ENCODE results near the gene LASP1. TPM values are rescaled to one million over a fixed set of nuclear protein-coding genes. Genes with fewer than 3 reads are reported as not detected.

LASP1 gene
- polyA plus RNA-seq, 1 of the 3 experiments (the other 2 are of a cell fraction): 102 TPM

- Histone ChIP-seq H3K4me3 (ENCODE audit: low read depth in 2 of 2, low read length in 1 of 2) (no peak overlapping the region), H3F3A (replicated peaks; ENCODE audit: insufficient read depth) (peaks cover 27% of the 10 kb centered on the region), H3K9ac (no peak overlapping the region), H3K27ac (ENCODE audit: low read depth in 2 of 2, low read length in 1 of 2) (0 out of 4 replicates have a peak overlapping the region, but pooled peaks of 1 of the 2 experiments have one; percentile 18), H3K9me2 (no peaks in the 10 kb centered on the region), H3K79me2 (ENCODE audit: insufficient read depth) (peaks cover 93% of the 10 kb centered on the region), H3K9me3 (no peaks in the 10 kb centered on the region), H4K20me1 (ENCODE audit: insufficient read depth) (peaks cover 84% of the 10 kb centered on the region), H3K36me3 (replicated peaks in 1 of 2; ENCODE audit: control insufficient read depth in 1 of 2, insufficient read depth in 2 of 2, low read length in 1 of 2) (peaks cover 18 to 21% of the 10 kb centered on the region in 2 experiments), H3K27me3 (ENCODE audit: insufficient read depth) (no peaks in the 10 kb centered on the region), H2AFZ (ENCODE audit: low read depth) (no peak overlapping the region), H3K4me1 (ENCODE audit: control insufficient read depth in 1 of 2, insufficient read depth in 2 of 2, low read depth in 1 of 2, low read length in 1 of 2) (peaks cover 45 to 46% of the 10 kb centered on the region in 2 experiments; a peak in 3 of 4 replicates), H3K4me2 (peak overlapping the region; percentile 95; the same call in 1 of the 2 replicates)
- no peak for TF ChIP-seq EP300 (IDR thresholded peaks at IDR 0.05; ENCODE audit: borderline replicate concordance in 1 of 2, low read depth in 1 of 2, low read length in 1 of 2)
- TF ChIP-seq RCOR1 (IDR thresholded peaks at IDR 0.05; ENCODE audit: low read length): no peak
- no peak for TF ChIP-seq FOSL2 (IDR thresholded peaks at IDR 0.05; ENCODE audit: borderline replicate concordance, low read depth)
- no peak for TF ChIP-seq GATA2 (CRISPR knock-in tag; IDR thresholded peaks at IDR 0.05)
- no peak for TF ChIP-seq MXI1 (IDR thresholded peaks at IDR 0.05; ENCODE audit: low read depth, low read length)
- TF ChIP-seq, protein P1, sequence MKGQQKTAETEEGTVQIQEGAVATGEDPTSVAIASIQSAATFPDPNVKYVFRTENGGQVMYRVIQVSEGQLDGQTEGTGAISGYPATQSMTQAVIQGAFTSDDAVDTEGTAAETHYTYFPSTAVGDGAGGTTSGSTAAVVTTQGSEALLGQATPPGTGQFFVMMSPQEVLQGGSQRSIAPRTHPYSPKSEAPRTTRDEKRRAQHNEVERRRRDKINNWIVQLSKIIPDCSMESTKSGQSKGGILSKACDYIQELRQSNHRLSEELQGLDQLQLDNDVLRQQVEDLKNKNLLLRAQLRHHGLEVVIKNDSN (IDR thresholded peaks at IDR 0.05; ENCODE audit: borderline replicate concordance, low read depth): no peak
- no peak for TF ChIP-seq EZH2phosphoT487 (IDR thresholded peaks at IDR 0.05; ENCODE audit: borderline replicate concordance, low read depth)
- no peak for TF ChIP-seq CHD2 (IDR thresholded peaks at IDR 0.05; ENCODE audit: low read length, partially characterized antibody)
- TF ChIP-seq ELF1 (IDR thresholded peaks at IDR 0.05): no peak
- no peak for TF ChIP-seq ZBTB33 (IDR thresholded peaks at IDR 0.05; ENCODE audit: borderline replicate concordance, low read depth)
- no peak for TF ChIP-seq MAX (IDR thresholded peaks at IDR 0.05; ENCODE audit: low read depth)
- TF ChIP-seq IRF3 (IDR thresholded peaks at IDR 0.05; ENCODE audit: low read depth, low read length): no peak
- no peak for TF ChIP-seq NRF1 (IDR thresholded peaks at IDR 0.05; ENCODE audit: low read depth, low read length)
- TF ChIP-seq, protein P2, sequence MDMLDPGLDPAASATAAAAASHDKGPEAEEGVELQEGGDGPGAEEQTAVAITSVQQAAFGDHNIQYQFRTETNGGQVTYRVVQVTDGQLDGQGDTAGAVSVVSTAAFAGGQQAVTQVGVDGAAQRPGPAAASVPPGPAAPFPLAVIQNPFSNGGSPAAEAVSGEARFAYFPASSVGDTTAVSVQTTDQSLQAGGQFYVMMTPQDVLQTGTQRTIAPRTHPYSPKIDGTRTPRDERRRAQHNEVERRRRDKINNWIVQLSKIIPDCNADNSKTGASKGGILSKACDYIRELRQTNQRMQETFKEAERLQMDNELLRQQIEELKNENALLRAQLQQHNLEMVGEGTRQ (IDR thresholded peaks at IDR 0.05; ENCODE audit: borderline replicate concordance, low read depth, low read length): no peak
- TF ChIP-seq RAD21 (IDR thresholded peaks at IDR 0.05; ENCODE audit: low read length): no peak
- TF ChIP-seq YY1 (IDR thresholded peaks at IDR 0.05; ENCODE audit: low read depth): no peak
- CTCF ChIA-PET: interaction anchor here (2.6 kb wide), 1 partner anchor 108 kb away, joined by 6 read pairs; no protein-coding TSS in a partner anchor
- WGBS (ENCODE audit: low lambda C conversion rate): 67% methylated on average over 5 of the region's 5 CpGs
- DNase-seq: no peak
- POLR2A ChIA-PET: no interaction called here
Measured at GRCh38 chr17:38875477-38876075, 5.7 kb downstream of the LASP1 start.

Measured in SK-N-SH (cell line).